ENCODE results near the gene SIRT1. TPM values are rescaled to one million over a fixed set of nuclear protein-coding genes. Genes with fewer than 3 reads are reported as not detected.
"Not testable (repeated sequence)": the region's sequence is repeated elsewhere in the genome, so short reads cannot be mapped to it uniquely, and the experiment has no call there.

SIRT1 gene
- total and polyA plus RNA-seq, 12 donors = 4.9 to 18.0 (median 13.5) TPM

DNA sequence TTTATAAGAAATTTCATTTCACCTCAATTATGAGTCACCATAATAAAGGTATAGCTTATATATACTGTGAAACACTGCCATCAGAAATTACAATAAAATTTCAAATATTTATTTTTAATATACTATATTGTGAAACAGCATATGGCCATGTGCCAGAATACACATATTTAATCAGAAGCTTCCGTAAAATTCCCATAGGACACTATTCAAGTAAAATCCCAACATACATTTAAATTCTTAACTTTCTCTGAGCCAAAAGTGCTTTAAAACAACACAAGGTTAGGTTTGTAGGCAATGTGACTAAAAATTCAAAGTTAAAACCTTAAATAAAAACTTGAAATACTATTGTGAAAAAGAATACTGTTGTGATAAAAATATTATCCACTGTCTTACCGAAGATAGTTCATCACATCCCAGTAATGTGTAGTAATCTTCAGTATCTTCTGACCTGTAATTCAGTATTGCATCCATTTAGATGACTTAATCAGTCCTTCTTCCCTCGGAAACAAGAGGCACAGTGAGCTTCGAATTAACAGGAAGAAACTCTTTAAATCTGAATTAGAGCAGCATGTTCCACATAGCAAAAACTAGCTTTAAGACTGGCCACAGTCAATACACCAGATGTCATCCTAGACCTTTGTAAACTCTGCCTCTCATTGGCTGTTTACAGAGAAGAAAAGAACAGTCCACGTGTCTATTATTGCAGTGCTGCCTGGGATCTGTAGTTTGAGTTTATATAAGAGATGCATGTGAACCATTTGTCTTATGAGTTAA lies 46.7 kb upstream of the SIRT1 start, which contains the start of gene DNAJC12:
DNAJC12 (minus strand) TSS at position 648 of the 774 bp plus-strand sequence; CDS start at position 471, 177 bp downstream.
- Histone ChIP-seq H3K4me1 (peaks cover 0 to 11% (median 0%) of the 10 kb centered on the region in 9 donors), H3K27ac (peak within 1 kb of the TSS in 4 of 10 donors; percentile 19 to 51 (median 22)), H3K4me3 (peak within 1 kb of the TSS; percentile 1 to 53 (median 40)), H3K36me3 (no peaks in the 10 kb centered on the region), H3K9me3 (peaks cover 0 to 13% (median 0%) of the 10 kb centered on the region in 11 donors), H3K27me3 (no peaks in the 10 kb centered on the region)
- DNase-seq = no peak
- ATAC-seq = peak; percentile 72 to 97 (median 92)
- TF ChIP-seq, protein P1, sequence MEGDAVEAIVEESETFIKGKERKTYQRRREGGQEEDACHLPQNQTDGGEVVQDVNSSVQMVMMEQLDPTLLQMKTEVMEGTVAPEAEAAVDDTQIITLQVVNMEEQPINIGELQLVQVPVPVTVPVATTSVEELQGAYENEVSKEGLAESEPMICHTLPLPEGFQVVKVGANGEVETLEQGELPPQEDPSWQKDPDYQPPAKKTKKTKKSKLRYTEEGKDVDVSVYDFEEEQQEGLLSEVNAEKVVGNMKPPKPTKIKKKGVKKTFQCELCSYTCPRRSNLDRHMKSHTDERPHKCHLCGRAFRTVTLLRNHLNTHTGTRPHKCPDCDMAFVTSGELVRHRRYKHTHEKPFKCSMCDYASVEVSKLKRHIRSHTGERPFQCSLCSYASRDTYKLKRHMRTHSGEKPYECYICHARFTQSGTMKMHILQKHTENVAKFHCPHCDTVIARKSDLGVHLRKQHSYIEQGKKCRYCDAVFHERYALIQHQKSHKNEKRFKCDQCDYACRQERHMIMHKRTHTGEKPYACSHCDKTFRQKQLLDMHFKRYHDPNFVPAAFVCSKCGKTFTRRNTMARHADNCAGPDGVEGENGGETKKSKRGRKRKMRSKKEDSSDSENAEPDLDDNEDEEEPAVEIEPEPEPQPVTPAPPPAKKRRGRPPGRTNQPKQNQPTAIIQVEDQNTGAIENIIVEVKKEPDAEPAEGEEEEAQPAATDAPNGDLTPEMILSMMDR (IDR thresholded peaks at IDR 0.05) = no peak
- WGBS, 2 donors = 17 to 30% methylated on average over 5 of the region's 5 CpGs
- intact Hi-C loops (cut with DNase I) = no loop called here

DNA sequence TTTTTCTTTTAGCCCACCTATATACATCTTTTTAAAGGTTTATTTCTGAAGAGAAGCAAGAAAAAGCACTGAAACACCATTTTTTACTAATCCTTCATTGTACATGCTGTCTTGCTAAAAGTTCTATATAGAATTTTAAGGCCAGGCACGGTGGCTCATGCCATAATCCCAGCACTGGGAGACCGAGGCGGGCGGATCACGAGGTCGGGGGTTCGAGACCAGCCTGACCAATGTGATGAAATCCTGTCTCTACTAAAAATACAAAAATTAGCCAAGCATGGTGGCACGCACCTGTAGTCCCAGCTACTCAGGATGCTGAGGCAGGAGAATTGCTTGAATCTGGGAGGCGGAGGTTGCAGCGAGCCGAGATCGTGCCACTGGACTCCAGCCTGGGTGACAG lies 44.9 kb upstream of the SIRT1 start:
- intact Hi-C loops (cut with DNase I); DNase-seq; ATAC-seq; H3K36me3 ChIP-seq; H3K27me3 ChIP-seq; H3K27ac ChIP-seq; H3K4me3 ChIP-seq: not testable (repeated sequence)
- WGBS, 2 donors = 96 to 98% methylated on average over 12 of the region's 12 CpGs
- peaks cover 0 to 11% (median 0%) of the 10 kb centered on the region in 9 donors for H3K4me1 ChIP-seq
- peaks cover 0 to 13% (median 0%) of the 10 kb centered on the region in 11 donors for H3K9me3 ChIP-seq

DNA sequence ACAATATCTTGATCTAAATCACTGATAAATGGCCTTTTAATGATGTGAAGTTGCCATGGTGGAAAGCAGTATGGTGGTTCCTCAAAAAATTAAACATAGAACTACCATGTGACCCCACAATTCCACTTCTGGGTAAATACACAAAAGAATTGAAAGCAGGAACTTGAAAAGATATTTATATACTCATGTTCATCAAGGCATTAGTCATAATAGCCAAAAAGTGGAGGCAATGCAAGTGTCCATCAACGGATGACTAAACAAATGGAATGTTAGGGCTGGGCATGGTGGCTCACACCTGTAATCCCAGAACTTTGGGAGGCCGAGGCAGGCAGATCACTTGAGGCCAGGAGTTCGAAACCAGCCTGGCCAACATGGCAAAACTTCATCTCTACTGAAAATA lies 44.5 kb upstream of the SIRT1 start:
- intact Hi-C loops (cut with DNase I) = no loop called here
- WGBS, 2 donors = 89 to 96% methylated on average over 3 of the region's 3 CpGs
- no peak for DNase-seq
- H3K36me3 ChIP-seq = no peaks in the 10 kb centered on the region
- no peak overlapping the region for H3K4me3 ChIP-seq
- H3K27me3 ChIP-seq = no peaks in the 10 kb centered on the region
- no peak for ATAC-seq
- peaks cover 0 to 11% (median 0%) of the 10 kb centered on the region in 9 donors for H3K4me1 ChIP-seq
- TF ChIP-seq, protein P1 (IDR thresholded peaks at IDR 0.05) = no peak
- H3K27ac ChIP-seq = no peak overlapping the region
- H3K9me3 ChIP-seq = peaks cover 0 to 13% (median 0%) of the 10 kb centered on the region in 11 donors

DNA sequence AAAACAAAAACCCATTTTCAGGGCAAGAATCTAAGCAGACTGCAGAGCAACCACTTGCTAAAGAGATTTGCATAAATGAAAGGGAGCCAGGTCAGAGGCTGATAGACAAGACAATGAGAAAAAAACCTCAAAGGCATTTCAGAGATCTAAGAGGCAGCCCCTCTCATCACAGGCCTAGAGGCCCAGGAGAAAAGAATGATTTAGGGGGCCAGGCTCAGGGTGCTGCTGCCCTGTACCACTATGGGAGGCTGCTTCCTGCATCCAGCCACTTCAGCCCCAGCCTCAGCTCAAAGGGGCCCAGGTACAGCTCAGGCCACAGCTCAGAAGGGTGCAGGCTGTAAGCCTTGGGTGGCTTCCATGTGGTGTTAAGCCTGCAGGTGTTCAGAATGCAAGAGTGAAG lies 42.7 kb upstream of the SIRT1 start:
- TF ChIP-seq, protein P1 (IDR thresholded peaks at IDR 0.05) = no peak
- DNase-seq (no peak), ATAC-seq (no peak)
- Histone ChIP-seq H3K27me3 (no peaks in the 10 kb centered on the region), H3K4me1 (peaks cover 0 to 5% (median 0%) of the 10 kb centered on the region in 9 donors), H3K36me3 (no peaks in the 10 kb centered on the region), H3K9me3 (peaks cover 0 to 13% (median 0%) of the 10 kb centered on the region in 11 donors), H3K4me3 (no peak overlapping the region), H3K27ac (no peak overlapping the region)
- intact Hi-C loops (cut with DNase I) = no loop called here

DNA sequence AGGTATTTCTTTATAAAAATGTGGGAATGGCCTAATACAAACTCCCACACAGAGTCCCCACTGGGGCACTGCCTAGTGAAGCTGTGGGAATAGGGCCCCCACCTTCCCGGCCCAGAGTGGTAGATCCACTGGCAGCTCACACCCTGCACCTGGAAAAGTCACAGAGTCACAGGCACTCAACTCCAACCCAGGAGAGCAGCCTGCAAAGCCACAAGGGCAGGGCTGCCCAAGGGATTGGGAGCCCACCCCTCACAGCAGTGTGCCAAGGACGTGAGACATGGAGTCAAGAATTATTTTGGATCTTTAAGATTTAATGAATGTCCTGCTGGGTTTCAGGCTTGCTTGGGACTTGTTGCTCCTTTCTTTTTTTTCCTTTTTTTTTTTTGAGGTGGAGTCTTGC lies 41.2 kb upstream of the SIRT1 start:
- 83 to 84% methylated on average over 2 of the region's 2 CpGs for WGBS, 2 donors
- peaks cover 0 to 13% (median 0%) of the 10 kb centered on the region in 11 donors for H3K9me3 ChIP-seq
- TF ChIP-seq, protein P1 (IDR thresholded peaks at IDR 0.05) = no peak
- peak in 1 of 8 donors; percentile 18 for ATAC-seq
- H3K27ac ChIP-seq = no peak overlapping the region
- H3K4me1 ChIP-seq = peaks cover 0 to 3% (median 0%) of the 10 kb centered on the region in 9 donors
- H3K4me3 ChIP-seq = no peak overlapping the region
- no peak for DNase-seq
- no peaks in the 10 kb centered on the region for H3K36me3 ChIP-seq
- intact Hi-C loops (cut with DNase I) = no loop called here
- H3K27me3 ChIP-seq = no peaks in the 10 kb centered on the region
